CD4-positive, alpha-beta T cell treated with Interferon alpha-2 for 1 hour (primary cell): ENCODE data around the gene GART.
"Not testable (repeated sequence)": the region's sequence is repeated elsewhere in the genome, so short reads cannot be mapped to it uniquely, and the experiment has no call there.

Experiments
- DNase-seq, 2 donors: peaks; one replicate each; pipeline ENCODE4 v3.0.0-alpha.2; 2020 to 2022

The GART gene

GRCh38 chr21:33511639-33512038 lies 30.3 kb downstream of the GART start:
- no peak for DNase-seq

DNA sequence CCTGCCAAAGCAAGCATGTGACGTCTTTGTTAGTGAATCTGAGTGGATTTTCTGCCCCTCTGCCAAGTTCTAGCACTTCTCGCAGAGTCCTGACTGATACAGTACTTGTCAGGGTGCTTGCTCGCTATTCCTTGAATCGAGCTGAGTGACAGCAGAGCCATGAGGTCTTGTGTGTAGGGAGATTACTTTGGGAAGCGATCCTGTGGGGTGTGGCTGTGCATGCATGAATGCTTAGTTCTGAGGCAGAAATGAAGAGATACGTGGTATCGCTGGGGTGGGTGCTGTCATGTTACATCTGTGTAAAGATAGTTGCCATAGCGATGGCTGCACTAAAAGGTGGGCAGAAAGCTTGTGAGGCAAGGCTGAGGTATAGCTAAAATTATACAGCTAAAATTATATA lies 31.1 kb downstream of the GART start:
- DNase-seq: no peak

- DNase-seq: not testable (repeated sequence)
Observed at GRCh38 chr21:33507003-33507402, 34.9 kb downstream of the GART start.

DNA sequence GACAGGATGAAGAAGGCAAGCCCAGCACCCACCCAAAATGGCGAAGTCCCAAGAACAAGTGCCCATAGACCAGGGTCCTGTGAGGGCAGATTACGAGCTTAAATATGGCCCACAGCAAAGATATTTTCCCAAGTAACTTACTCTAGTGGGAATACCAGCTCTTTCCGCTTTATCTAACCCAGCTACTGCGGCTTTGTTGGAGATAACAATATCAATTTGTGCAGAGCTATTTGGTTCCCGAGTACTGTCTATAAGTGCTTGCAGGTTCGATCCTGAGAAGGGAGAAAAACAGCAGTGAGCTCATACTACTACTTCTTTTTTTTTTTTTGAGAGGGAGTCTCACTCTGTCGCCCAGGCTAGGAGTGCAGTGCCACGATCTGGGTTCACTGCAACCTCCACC lies 36.1 kb downstream of the GART start:
- no peak for DNase-seq

DNA sequence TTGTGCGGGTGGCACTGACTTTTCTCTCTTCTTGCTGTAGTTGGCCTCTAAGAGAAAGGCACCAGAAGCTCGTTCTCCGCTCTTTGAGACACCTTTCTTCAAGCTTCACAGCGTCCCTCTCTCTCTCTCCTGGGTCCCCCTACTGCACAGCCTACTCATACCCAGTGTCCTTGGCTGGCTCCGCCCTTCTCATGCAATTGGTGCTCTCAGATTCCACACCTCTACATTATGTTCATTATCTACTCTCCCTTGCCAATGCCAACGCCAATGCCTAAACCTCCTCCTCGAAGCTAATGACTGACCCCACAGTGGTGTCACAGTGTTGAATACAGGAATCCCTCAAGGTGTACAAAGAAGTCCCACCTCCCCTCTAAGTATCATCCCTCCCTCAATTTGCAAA lies 45.6 kb downstream of the GART start:
- DNase-seq: no peak

- no peak for DNase-seq
Observed at GRCh38 chr21:33495743-33496142, 46.2 kb downstream of the GART start.

DNA sequence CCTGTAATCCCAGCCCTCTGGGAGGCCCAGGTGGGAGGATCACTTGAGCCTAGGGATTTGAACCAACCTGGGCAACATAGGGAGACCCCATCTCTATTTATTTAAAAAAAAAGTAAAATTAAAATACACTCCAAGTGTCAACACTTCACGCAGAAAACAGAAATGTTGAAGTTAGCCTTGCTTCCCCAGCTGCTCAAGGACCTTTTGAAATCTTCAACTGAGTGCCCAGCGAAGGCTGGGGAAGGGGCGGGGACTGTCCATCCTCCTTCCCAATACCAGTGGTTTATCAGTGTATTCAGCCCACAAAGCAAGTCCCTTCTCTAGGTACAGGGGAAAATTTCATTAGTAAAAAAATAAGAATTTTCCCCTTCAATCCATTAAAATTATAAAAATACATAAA lies 48.2 kb downstream of the GART start:
- no peak for DNase-seq

GRCh38 chr21:33492571-33492970 lies 49.3 kb downstream of the GART start:
- no peak for DNase-seq

- DNase-seq: peak; percentile 93 to 96
Observed at GRCh38 chr21:33491373-33492102, 50.4 kb downstream of the GART start, which contains the start of gene DNAJC28. TSS of gene DNAJC28 (minus strand) at chr21:33491716. CDS start at chr21:33489393, 2,323 bp downstream.

DNA sequence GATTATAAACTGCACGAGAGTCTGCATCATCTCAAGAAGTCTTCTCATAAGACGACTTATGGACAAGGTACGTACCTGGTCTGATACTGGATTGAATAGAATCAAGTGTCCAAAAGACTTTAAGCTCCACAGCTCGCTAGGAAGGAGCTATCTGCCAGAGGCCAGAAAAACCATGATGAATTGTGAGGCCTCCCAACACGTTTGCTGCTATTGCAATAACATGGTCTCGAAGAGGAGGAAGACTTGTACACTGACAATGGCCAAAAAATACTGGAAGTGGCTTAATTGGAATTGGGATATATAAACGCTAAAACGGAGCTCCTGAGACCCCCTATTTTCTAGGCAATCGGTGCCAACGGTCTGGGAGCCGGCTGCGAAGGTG lies 50.9 kb downstream of the GART start:
- DNase-seq: no peak

- no peak for DNase-seq
Observed at GRCh38 chr21:33488936-33489335, 53.0 kb downstream of the GART start.

DNA sequence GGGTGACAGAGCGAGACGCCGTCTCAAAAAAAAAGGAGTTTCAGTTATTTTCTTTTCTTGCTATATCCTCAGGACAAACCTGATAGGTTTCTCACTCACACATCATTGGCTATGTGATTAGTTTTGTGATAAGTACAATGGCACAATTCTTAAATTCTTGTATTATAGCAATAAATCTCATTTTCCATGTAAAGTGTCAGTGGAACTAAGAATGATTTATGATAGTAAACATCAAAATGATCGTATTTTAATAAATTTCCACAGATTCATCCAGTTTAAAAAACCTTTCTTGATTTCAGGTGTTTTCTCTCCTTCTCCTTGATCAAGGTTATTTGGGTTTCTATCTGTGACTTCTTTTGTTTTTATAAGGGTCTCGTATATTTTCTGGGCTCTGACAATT lies 53.9 kb downstream of the GART start:
- no peak for DNase-seq

GRCh38 chr21:33481314-33481943 lies 60.5 kb downstream of the GART start:
- DNase-seq: no peak

DNA sequence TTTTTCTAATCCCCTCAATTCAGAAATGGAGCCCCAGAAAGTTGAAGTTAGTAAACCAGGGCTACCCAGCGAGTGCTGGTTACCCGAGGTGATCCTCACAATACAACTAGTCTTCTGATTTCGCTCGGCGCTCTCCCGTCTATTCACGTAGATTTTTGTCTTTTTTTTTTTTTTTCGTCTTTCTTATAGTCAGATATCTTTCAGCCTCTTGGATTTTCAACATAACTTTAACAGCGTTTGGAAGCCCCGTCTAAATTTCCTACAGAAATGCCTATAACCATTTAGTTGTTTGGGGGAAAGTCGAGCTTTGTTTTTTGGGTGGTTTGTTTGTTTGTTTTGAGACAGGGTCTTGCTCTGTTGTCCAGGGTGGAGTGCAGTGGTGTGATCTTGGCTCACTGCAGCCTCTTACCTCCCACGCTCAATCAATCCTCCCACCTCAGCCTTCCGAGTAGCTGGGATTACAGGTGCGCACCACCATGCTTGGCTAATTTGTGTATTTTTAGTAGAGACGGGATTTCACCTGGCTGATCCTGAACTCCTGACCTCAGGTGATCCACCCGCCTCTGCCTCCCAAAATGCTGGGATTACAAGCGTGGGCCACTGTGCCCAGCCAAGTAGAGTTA lies 61.3 kb downstream of the GART start:
- no peak for DNase-seq

DNA sequence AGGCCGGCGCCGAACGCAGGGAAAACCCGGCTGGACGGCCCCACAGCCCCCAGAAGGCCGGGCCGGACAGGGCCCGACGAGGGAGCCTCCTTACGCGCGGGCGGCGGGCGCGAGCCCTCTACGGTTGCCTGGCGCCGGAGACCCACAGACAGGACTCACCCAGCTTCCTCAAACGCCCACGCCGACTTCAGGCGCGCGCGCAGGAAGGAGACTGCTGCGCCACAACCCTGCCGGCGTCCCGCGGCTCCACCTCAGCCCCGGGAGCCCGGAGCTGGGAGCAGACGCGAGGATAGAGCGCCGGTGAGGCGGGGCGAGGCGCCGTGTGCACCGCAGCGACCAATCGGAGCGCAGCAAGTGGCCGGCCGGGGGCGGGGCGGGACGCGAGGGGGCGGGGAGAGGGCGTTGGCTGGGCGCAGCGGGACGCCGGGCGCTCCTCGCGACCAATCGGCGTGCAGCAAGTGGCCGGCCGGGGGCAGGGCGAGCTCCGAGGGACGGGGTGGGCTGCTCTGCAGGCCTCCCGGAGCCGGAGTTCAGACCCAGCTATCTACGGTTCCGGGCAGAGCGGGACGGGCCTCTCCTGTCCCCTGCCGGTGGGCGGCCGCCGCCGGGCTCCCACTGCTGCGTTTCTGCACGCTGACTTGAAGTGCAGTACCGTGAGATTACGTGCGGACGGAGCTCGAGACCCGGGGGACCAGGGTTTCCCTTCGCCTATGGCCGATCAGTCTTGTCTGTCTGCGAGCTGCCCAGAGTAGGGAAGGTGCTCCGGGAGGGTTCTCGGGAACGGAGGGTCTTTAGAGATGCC lies 62.0 kb downstream of the GART start, which contains the start of gene TMEM50B:
Gene TMEM50B, minus strand, starts transcription at position 296 of the 802 bp plus-strand sequence. CDS start 11,089 bp downstream, outside the sequence.
- peak; percentile 95 to 97 for DNase-seq

- peak; percentile 30 to 51 for DNase-seq
Observed at GRCh38 chr21:33478935-33479678, 62.8 kb downstream of the GART start.

GRCh38 chr21:33478182-33478581 lies 63.7 kb downstream of the GART start:
- DNase-seq: no peak

DNA sequence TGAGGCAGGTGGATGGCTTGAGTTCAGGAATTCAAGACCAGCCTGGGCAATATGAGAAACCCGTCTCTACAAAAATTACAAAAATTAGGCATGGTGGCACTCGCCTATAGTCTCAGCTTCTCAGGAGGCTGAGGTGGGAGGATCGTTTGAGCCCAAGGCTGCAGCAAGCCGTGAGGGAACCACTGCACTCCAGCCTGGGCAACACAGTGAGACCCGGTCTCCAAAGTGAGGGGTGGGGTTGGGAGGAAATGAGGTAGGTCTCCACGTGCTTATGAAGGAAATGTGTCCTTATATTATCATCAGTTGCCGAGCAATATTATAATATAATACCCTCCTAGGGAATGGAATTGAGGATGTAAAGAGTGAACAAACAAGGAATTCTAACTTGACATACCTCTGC lies 64.9 kb downstream of the GART start:
- DNase-seq: no peak

GRCh38 chr21:33473344-33473743 lies 68.6 kb downstream of the GART start:
- DNase-seq: no peak

GRCh38 chr21:33470701-33471100 lies 71.2 kb downstream of the GART start:
- DNase-seq: no peak

GRCh38 chr21:33469183-33469582 lies 72.7 kb downstream of the GART start:
- DNase-seq: not testable (repeated sequence)

DNA sequence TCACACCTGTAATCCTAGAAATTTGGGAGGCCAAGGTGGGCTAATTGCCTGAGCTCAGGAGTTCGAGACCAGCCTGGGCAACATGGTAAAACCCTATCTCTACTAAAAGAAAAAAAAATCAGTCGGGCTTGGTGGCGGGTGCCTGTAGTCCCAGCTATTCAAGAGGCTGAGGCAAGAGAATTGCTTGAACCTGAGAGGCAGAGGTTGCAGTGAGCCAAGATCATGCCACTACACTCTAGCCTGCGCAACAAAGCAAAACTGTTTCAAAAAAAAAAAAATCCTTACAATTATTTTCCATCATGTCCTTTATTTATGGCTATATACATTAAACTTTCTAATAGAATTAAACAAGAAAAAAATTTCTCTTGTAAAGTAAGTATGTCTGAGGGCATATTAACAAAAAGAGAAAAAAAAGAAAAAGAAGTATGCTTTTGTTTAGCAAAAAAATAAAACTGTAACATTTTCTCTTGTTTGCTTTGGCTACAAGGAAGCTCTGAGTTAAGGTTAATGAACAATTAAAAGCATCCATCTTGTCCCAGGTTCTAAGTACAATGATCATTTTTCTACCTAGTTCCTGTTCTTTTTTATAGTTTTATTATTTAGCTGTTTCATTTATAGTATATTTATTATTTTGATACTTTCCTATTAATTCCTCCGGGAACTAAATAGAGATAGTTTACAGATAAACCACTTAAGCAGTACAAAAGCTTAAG lies 80.2 kb downstream of the GART start:
- DNase-seq: no peak
